ENCODE data around the gene S100A4.

The S100A4 gene

GRCh38 chr1:153519242-153519641 lies 26.4 kb downstream of the S100A4 start:
- no peak for FAIRE-seq

GRCh38 chr1:153515504-153516394 lies 29.9 kb downstream of the S100A4 start:
- no peak for TF ChIP-seq CTCF (IDR thresholded peaks at IDR 0.05; ENCODE audit: insufficient read depth, missing control alignments)
- DNase-seq (ENCODE audit: insufficient read length, low spot score), result no peak
- no peak for FAIRE-seq

More at GRCh38 chr1:153519242-153519641, 26.4 kb downstream of the S100A4 start:
- TF ChIP-seq CTCF (IDR thresholded peaks at IDR 0.05; ENCODE audit: insufficient read depth, missing control alignments), result no peak
- no peak for DNase-seq (ENCODE audit: insufficient read length, low spot score)

GRCh38 chr1:153513666-153514065 lies 31.9 kb downstream of the S100A4 start:
- no peak for DNase-seq (ENCODE audit: insufficient read length, low spot score)
- no peak for FAIRE-seq
- no peak for TF ChIP-seq CTCF (IDR thresholded peaks at IDR 0.05; ENCODE audit: insufficient read depth, missing control alignments)

- DNase-seq (ENCODE audit: insufficient read length, low spot score) (no peak), FAIRE-seq (no peak)
- TF ChIP-seq CTCF (IDR thresholded peaks at IDR 0.05; ENCODE audit: insufficient read depth, missing control alignments), result no peak
These were observed 32.6 kb downstream of the S100A4 start for GRCh38 chr1:153513023-153513422.

GRCh38 chr1:153510984-153511410 lies 34.6 kb downstream of the S100A4 start:
- DNase-seq (ENCODE audit: insufficient read length, low spot score), result peak; percentile 86
- FAIRE-seq, result no peak
- peak; percentile 99 for TF ChIP-seq CTCF (IDR thresholded peaks at IDR 0.05; ENCODE audit: insufficient read depth, missing control alignments)

GRCh38 chr1:153509729-153510354 lies 35.8 kb downstream of the S100A4 start:
- DNase-seq (ENCODE audit: insufficient read length, low spot score) (peak; percentile 55), FAIRE-seq (no peak)
- peak; percentile 78 for TF ChIP-seq CTCF (IDR thresholded peaks at IDR 0.05; ENCODE audit: insufficient read depth, missing control alignments)

- DNase-seq (ENCODE audit: insufficient read length, low spot score) (no peak), FAIRE-seq (no peak)
- no peak for TF ChIP-seq CTCF (IDR thresholded peaks at IDR 0.05; ENCODE audit: insufficient read depth, missing control alignments)
These were observed 36.6 kb downstream of the S100A4 start for GRCh38 chr1:153509036-153509435.

All from D721Med (cell line).